DND-41 (cell line): ENCODE measurements around the gene CSNK1A1L.

ENCODE experiments used
- ATAC-seq: fragments of 200-7000 bp; cut with Tn5 transposase; 3 replicates; pipeline ENCODE4 v1.9.1; 2021; ENCODE audit warnings: low read depth; ENCODE audit not compliant: insufficient read depth
- DNase-seq: peaks from one replicate; pipeline ENCODE4 v3.0.0-alpha.2; 2020
- H2AFZ ChIP-seq: 2 replicates; pipeline ENCODE4 v1.6.0; 2012; ENCODE audit warnings: low read depth, low read length
- H3K27ac ChIP-seq: 2 replicates; pipeline ENCODE4 v1.5.1; 2012; ENCODE audit warnings: low read length, inconsistent platforms
- H3K27me3 ChIP-seq: fragments of 200-600 bp; sonication (generic); 2 replicates; pipeline ENCODE4 v1.6.0; 2012; ENCODE audit warnings: low read length, mild to moderate bottlenecking, inconsistent platforms; ENCODE audit not compliant: insufficient read depth, poor library complexity
- H3K36me3 ChIP-seq: 2 replicates; pipeline ENCODE4 v1.5.1; 2012; ENCODE audit warnings: low read length, inconsistent platforms; ENCODE audit not compliant: insufficient read depth
- H3K4me1 ChIP-seq: 2 replicates; pipeline ENCODE4 v1.5.1; 2012; ENCODE audit warnings: mild to moderate bottlenecking, low read length; ENCODE audit not compliant: insufficient read depth
- H3K4me2 ChIP-seq: 2 replicates; pipeline ENCODE4 v1.6.0; 2012; ENCODE audit warnings: mild to moderate bottlenecking, moderate library complexity, low read length, inconsistent platforms; ENCODE audit not compliant: insufficient read depth
- H3K4me3 ChIP-seq, 2 experiments: fragments of 200-600 bp in 1 of 2; shearing (Covaris generic) in 1 of 2; 2 replicates each; pipeline ENCODE4 v1.5.1; 2012 to 2016; ENCODE audit warnings: inconsistent platforms in 2 of 2, low read length in 2 of 2, mild to moderate bottlenecking in 2 of 2, low read depth in 1 of 2, moderate library complexity in 1 of 2
- H3K79me2 ChIP-seq: 2 replicates; pipeline ENCODE4 v1.6.0; 2012; ENCODE audit warnings: low read length, inconsistent platforms; ENCODE audit not compliant: insufficient read depth
- H3K9ac ChIP-seq: 2 replicates; pipeline ENCODE4 v1.6.0; 2012; ENCODE audit warnings: low read depth, mild to moderate bottlenecking, inconsistent platforms, low read length, moderate library complexity
- H3K9me3 ChIP-seq: 2 replicates; pipeline ENCODE4 v1.5.1; 2012; ENCODE audit warnings: low read length, moderate library complexity, mild to moderate bottlenecking, inconsistent platforms; ENCODE audit not compliant: insufficient read depth, severe bottlenecking
- H4K20me1 ChIP-seq: 2 replicates; pipeline ENCODE4 v1.6.0; 2012; ENCODE audit warnings: low read length; ENCODE audit not compliant: insufficient read depth
- EZH2 ChIP-seq: IDR thresholded peaks from 3 replicates; pipeline ENCODE4 v1.6.1; 2012; ENCODE audit warnings: borderline replicate concordance, low read depth, mild to moderate bottlenecking, moderate library complexity, low read length, inconsistent platforms; ENCODE audit not compliant: severe bottlenecking
- TF ChIP-seq, protein P1 (sequence below): IDR thresholded peaks from 2 replicates; pipeline ENCODE4 v1.5.1; 2012; ENCODE audit warnings: borderline replicate concordance, low read length, moderate library complexity, mild to moderate bottlenecking; ENCODE audit not compliant: poor library complexity, severe bottlenecking; ENCODE audit errors: extremely low read depth

The CSNK1A1L gene

DNA sequence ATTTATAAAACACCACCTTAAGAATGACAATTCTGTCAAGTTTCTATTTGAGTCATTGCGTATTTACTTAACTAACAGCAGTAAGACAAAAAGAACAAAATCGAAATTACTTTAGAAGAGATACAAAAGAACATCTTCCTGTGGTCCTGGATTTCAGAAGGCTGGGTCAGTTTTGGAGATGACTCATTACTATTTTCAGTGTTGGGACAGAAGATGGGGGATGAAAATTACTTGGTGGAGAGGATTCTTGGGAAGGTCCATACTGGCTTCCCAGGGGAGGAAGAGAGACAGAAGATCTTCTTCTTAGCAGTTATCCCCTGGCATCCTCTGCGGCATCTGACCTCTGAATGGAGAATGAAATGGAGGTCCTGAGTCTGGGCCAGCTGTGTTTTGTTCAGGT lies 33.5 kb upstream of the CSNK1A1L start:
- Histone ChIP-seq H3K4me2 (no peak overlapping the region), H3K4me1 (no peaks in the 10 kb centered on the region), H4K20me1 (no peaks in the 10 kb centered on the region), H3K4me3 (no peak overlapping the region), H3K9me3 (no peaks in the 10 kb centered on the region), H2AFZ (no peak overlapping the region), H3K79me2 (no peaks in the 10 kb centered on the region), H3K9ac (no peak overlapping the region), H3K36me3 (no peaks in the 10 kb centered on the region), H3K27ac (no peak overlapping the region), H3K27me3 (no peaks in the 10 kb centered on the region)
- TF ChIP-seq, protein P1, sequence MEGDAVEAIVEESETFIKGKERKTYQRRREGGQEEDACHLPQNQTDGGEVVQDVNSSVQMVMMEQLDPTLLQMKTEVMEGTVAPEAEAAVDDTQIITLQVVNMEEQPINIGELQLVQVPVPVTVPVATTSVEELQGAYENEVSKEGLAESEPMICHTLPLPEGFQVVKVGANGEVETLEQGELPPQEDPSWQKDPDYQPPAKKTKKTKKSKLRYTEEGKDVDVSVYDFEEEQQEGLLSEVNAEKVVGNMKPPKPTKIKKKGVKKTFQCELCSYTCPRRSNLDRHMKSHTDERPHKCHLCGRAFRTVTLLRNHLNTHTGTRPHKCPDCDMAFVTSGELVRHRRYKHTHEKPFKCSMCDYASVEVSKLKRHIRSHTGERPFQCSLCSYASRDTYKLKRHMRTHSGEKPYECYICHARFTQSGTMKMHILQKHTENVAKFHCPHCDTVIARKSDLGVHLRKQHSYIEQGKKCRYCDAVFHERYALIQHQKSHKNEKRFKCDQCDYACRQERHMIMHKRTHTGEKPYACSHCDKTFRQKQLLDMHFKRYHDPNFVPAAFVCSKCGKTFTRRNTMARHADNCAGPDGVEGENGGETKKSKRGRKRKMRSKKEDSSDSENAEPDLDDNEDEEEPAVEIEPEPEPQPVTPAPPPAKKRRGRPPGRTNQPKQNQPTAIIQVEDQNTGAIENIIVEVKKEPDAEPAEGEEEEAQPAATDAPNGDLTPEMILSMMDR: no peak
- TF ChIP-seq EZH2: no peak
- ATAC-seq (no peak), DNase-seq (no peak)

DNA sequence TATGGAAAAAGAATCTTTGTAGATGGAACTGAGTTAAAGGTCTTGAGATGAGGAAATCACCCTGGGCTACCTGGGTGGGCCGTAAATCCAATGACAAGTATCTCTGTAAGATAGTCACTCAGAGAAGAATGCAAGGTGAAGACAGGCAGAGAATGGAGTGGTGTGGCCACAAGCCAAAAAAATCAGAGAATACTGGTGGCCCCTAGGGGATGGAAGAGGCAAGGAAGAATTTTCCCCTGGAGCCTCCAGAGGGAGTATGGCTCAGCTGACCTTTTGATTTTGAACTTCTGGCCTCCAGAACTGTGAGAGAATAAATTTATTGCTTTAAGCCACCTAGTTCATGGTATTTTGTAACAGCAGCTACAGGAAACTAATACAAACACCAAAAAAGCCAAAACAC lies 32.7 kb upstream of the CSNK1A1L start:
- no peaks in the 10 kb centered on the region for H4K20me1 ChIP-seq
- H3K4me2 ChIP-seq: no peak overlapping the region
- H3K4me1 ChIP-seq: no peaks in the 10 kb centered on the region
- no peaks in the 10 kb centered on the region for H3K27me3 ChIP-seq
- H3K36me3 ChIP-seq: no peaks in the 10 kb centered on the region
- H2AFZ ChIP-seq: no peak overlapping the region
- H3K9ac ChIP-seq: no peak overlapping the region
- H3K27ac ChIP-seq: no peak overlapping the region
- no peak for TF ChIP-seq EZH2
- TF ChIP-seq, protein P1: no peak
- DNase-seq (no peak), ATAC-seq (no peak)
- H3K4me3 ChIP-seq: no peak overlapping the region
- H3K79me2 ChIP-seq: no peaks in the 10 kb centered on the region
- H3K9me3 ChIP-seq: no peaks in the 10 kb centered on the region

DNA sequence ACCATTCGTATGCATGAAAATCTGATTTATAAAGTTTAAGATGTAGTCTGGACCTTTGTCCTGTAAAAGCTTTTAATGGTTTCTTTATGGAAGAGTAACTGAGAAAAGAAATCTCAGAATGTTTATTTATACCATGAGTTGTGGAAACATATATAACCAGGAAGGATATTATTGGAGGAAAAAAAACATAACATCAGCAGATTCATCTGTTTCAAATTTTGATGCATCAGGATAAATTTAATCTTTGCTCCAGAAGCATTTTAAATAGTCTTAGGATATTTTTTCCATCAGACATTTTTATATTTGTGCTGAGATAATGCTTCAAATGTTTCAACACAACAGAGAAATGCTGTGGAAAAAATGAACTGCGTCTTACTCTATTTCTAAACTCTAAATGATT lies 31.2 kb upstream of the CSNK1A1L start:
- H4K20me1 ChIP-seq: no peaks in the 10 kb centered on the region
- DNase-seq: no peak
- no peaks in the 10 kb centered on the region for H3K4me1 ChIP-seq
- H3K4me2 ChIP-seq: no peak overlapping the region
- H3K36me3 ChIP-seq: no peaks in the 10 kb centered on the region
- ATAC-seq: no peak
- no peak for TF ChIP-seq EZH2
- TF ChIP-seq, protein P1: no peak
- H3K27me3 ChIP-seq: no peaks in the 10 kb centered on the region
- no peaks in the 10 kb centered on the region for H3K9me3 ChIP-seq
- no peaks in the 10 kb centered on the region for H3K79me2 ChIP-seq
- H3K27ac ChIP-seq: no peak overlapping the region
- no peak overlapping the region for H3K9ac ChIP-seq
- no peak overlapping the region for H3K4me3 ChIP-seq
- H2AFZ ChIP-seq: no peak overlapping the region

DNA sequence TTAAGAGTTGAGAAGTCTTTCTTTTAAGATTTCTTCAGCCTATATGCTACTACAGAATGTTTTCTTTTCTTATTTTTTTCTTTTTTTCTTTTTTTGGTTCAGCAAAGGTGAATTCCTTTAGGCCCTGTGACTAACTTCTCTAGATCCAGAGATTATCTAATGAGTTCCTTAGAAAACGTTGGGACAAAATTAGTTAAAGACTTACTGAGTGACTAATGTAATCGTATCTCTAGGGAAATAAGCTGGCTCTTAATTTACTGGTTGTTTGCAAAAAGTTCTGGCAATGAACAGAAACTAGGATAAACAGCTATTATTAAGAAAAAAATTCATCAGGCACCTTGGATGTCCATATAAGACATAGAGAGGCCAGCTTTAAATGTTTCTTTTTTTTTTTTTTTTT lies 30.7 kb upstream of the CSNK1A1L start:
- Histone ChIP-seq H3K4me1 (no peaks in the 10 kb centered on the region), H3K36me3 (no peaks in the 10 kb centered on the region), H3K27me3 (no peaks in the 10 kb centered on the region), H3K4me2 (no peak overlapping the region), H2AFZ (no peak overlapping the region), H3K4me3 (no peak overlapping the region), H3K9ac (no peak overlapping the region), H4K20me1 (no peaks in the 10 kb centered on the region), H3K9me3 (no peaks in the 10 kb centered on the region), H3K79me2 (no peaks in the 10 kb centered on the region), H3K27ac (no peak overlapping the region)
- DNase-seq (no peak), ATAC-seq (no peak)
- TF ChIP-seq EZH2: no peak
- TF ChIP-seq, protein P1: no peak
